Stimulated activated CD4-positive, alpha-beta T cell treated with anti-CD3 and anti-CD28 coated beads, Interleukin-1b, Interleukin-23, amount 100 ng/mL, for 48 hours (primary cell): Measurements from ENCODE around the gene ANKRD44.
A peak's percentile ranks its signal among the peaks of the same experiment; 100 is the strongest.

ENCODE experiments used
- DNase-seq: peaks from one replicate; pipeline ENCODE4 v3.0.0-alpha.2; 2020

Gene ANKRD44

DNA sequence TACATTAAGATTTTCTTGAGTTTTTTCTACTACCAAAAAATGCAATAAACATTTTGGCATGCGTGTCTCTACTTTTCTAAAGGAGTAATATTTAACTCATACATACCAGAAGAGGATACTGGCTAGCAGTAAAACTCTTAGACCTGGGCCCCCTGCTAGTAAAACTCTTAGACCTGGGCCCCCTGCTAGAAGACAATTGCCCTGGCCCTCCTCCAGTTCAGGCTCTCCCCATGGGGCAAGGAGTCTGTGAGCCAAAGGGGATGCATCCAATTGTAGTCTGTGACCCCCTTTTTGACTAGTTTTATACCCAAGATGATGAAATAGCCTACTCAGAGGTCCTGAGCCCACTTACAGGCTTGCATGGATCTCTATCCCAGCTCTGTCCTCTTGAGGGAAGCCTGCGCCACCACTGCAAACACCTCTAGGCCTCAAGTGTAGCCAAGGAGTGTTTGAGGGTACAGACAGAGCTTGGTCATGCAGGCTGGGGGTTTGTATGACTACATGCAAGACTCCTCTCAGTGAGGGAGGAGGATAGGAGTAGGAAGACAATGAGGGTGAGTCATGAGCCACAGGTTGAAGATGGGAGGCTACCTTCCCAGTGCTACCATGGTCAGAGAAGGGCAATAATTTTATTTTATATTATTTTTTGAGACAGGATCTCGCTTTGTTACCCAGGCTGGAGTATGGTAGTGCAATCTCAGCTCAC, 338.9 kb downstream of the ANKRD44 start:
- peak; percentile 30 for DNase-seq

DNA sequence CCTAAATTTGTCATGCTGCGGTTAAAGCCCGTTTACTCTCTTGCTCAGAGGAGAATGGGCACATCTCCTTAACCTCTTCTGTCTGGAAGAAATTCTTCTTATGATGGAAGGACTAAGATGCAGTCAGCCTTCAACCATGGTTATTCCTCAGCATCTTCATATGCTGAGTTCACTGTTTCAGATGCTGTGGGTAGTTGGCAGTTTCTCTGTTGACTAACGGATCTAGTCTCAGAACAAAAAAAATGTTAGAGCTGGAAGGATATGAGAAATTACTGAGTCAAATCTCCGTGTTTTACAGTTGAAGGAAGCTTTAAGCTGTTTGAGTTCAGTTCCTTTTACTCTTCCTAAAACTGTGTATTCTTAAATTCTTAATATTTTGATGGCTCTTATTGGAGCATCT, 340.5 kb downstream of the ANKRD44 start:
- no peak for DNase-seq

DNA sequence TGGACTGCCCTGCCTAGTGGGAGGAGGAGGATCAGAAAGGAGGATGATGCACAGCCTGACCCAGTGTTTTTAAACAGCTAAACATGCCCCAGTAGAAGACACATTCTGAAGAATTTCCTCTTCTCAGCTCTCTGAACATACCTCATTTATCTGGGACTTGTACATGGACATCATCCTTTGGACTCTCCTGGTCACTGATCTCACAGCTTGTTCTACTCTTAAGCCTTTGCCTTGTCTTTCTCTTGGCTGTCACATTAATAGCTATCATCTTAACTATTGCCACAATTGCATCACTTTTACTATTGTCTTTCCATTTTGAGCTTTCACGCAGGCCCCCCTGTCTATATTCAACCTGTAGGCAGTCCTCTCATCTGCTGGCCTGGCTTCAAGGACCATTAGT, 342.1 kb downstream of the ANKRD44 start:
- DNase-seq, result no peak

DNA sequence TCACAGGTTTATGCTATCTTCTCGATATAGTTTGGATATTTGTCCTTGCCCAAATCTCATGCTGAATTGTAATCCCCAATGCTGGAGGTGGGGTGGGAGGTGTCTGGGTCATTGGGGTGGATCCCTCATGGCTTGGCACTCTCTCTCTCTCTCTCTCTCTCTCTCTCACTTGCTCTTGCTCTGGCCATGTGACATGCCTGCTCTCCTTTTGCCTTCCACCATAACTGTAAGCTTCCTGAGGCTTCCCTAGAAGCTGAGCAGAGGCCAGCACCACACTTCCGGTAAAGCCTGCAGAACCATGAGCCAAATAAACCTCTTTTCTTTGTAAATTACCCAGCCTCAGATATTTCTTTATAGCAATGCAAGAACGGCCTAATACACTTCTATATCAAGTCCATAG, 342.8 kb downstream of the ANKRD44 start:
- DNase-seq, result no peak

DNA sequence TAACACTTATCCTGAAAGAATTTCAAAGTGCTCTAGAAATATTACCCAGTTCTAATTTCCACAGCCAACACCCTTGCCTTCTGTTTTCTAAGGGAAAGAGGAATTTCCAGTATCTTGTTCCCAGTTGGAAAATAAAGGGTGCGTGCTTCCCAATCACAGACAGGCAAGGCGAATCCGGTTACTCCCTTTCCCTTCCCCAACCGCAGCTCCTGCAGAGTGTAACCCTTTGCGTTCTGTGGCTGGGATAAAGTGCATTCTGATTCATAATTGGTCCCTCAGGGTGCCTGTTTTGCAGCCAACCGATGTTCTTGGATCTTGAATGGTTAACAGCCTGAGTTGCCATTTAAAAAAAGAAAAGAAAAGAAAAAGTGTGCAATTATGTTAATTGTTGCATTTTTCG, 343.5 kb downstream of the ANKRD44 start:
- no peak for DNase-seq

DNA sequence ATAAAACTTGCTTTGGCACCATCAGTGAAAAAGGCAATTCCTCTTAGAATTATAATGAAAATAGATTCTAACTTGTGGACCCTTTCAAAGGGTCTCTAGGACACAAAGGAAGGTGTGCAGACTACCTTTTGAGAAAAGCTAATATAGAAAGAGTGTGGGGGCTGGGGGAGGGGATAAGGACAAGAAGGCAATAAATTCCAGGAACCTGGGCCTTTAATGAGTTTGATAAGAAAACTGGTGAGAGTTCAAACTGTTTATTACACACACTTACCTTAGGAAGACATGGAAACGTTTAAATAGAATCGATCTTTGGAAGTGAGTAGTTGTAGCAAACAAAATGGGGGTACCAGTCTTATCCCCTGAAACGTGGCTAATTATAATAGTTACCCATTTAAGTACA, 344.5 kb downstream of the ANKRD44 start:
- no peak for DNase-seq

DNA sequence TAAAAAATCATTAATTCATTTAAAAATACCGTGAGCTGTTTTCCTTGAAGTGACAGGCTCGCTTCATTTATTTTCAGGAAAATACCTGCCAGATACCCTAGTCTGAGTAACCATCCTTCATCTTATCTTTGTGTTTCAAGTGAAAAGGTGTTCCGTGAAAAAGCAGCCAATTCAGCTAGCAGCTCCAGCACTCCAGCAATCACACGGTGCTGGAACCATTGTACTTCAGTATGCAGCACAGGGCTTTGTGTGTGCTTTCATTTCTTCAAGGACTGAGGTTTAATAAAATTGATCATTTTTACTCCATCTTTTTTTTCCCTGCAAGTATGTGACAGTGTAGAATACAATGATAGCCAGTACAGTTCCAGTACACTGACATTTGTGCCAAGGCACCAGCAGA, 344.9 kb downstream of the ANKRD44 start:
- no peak for DNase-seq

DNA sequence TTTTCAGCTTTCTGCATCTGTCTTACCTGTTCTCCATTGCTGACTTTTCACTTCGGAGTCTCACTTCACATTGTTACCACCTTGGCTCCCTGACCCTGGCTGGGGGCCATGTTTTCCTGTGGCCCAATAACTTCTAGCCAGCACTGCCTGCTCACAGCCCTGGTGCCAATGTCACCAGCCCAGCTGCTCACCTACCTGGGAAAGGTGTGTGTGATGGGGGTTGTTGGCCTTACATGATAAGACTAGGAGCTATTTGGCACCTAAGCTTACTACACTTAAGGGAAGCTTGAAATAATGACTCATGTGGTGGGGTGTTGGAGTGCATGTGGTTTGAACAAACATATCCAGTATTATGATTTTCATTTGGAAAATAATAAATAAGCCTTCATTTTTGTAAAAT, 346.6 kb downstream of the ANKRD44 start:
- DNase-seq, result no peak

DNA sequence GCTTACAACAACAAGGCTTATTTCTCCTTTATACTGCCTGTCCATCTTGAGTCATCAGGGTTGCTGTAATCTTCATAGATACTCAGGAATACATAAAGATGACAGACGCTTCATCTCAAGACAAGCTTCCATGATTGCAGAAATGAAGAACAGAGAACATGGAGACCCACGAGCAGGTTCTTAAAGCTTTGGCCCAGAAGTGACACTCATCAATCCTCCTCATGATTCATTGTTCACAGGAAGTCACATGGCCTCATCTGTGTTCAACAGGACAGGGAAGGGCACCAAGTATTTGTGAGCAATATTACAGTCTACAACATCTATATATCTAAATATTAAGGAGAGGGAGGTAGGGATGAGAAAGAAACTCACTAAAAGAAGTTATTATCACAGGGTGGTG, 347.5 kb downstream of the ANKRD44 start:
- DNase-seq, result no peak

DNA sequence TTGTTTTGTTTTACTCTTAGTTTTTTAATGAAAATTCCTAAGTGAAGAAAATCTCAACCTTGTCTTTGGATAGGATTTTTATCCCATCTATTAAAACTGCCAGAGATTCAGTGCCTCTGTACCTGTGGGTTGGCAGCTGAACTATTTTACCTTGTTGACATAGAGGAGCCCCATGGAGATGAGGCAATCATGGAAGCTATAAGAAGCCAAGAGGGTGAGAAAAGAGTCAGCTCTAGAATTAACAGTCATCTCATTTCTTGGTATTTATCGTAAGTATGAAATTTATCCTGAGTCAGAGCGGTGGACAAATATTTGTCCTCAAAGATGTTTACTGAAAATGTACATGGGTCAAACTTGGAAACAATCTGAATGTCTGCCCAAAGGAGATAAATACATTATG, 348.3 kb downstream of the ANKRD44 start:
- DNase-seq, result no peak

DNA sequence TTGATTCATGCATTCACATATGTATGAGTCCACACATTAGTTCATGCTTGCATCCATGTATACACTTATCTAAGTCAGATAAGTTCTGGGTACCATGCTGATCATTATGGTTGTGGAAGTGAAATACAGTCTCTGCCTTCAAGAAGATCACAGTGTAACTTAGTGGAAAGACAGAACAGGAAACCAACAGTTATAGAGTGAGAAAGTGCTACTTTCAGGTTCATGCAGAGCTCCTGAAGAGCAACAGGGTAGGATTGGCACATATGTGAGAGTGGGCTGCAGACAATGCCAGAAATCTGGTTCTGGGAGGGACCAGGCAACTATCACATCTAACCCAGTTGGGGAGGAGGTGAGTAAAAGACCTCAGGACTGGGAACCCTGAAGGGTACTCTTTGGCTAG, 348.7 kb downstream of the ANKRD44 start:
- no peak for DNase-seq

DNA sequence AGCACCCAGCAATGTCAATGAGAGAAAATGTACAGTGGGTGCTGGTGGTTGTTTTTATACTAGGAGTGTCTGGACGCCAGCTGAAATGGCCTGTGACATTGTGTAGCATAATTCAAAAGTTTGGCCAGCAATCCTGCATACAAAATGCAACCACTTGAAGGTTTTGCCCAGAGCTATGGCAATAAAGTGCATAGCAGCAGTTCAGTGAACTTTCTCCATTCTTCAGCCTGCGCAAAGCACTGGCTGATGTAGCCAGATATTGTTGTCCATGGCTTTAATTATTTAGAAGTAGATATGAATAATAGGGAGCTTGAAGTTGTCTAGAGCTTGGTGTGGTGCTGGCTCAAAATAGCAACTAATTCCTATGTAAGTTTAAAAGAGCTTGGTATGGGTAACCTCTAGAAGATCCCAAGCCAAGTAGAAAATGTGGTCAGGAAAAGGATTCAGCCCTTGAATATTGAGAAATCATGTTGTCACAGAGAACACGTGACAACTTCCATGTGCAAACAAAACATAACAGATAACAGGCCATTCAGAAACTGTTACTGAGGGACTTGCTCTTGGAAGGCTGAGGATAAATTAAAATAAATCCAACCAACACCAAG, 350.7 kb downstream of the ANKRD44 start:
- DNase-seq, result no peak

DNA sequence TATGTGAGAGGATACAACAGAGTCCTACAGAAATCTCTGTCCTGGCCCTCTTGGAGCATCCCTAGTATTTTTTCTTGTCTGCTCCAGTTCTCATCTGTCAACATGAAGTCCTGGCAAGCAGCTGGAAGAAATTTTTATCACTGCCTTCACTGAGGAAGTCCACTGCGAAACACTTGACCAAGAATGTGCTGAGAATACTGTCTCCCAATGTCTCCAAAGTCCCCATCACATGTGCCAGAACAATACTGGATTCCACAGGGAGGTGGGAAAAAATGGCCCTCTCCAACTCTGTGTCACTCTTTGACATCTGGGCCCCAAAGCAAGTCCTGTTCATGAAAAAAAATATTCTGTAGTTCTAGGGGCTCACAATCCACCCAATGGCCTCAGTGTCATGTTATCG, 351.3 kb downstream of the ANKRD44 start:
- DNase-seq, result no peak

DNA sequence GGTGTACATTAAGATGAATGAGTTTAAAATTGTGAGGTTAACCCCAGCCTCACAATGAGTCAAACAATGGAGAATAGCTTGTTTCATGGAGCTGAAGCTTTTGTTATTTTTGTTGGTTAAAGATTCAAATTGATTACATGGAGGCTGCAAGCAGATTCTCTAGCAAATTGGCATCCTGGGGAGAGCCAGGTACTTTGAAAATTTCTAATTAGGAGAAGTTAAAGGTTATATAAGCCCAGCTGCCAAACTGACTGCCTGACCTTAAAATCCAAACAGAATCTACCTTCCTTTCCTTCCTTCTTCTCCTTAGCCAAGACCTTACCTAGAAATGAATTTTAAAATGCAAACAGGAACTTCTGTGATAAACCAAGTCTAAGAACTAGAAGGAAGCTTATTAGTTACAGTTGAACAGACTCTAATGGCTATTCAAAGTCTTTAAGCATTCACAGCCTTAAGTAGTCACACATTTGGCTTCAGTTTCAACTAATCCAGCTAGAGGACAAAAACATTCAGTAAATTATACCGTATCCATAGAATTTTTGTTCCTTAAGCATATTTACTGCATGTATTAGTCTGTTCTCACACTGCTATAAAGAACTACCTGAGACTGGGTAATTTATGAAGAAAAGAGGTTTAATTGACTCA, 352.6 kb downstream of the ANKRD44 start:
- no peak for DNase-seq

DNA sequence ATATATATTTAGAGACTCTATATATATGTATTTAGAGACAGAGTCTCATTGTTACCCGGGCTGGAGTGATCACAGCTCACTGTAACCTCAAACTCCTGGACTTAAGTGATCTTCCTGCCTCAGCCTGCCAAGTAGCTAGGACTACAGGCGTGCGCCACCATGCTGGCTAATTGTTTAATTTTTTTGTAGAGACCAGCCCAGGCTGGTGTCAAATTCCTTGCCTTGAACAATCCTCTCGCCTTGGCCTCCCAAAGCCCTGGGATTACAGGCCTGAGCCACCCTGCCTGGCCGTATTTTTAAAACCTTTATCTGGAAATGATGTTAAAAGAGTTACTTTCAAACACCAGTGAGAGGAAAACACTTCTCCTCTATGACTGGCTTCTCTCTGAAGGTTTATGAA, 353.1 kb downstream of the ANKRD44 start:
- no peak for DNase-seq

DNA sequence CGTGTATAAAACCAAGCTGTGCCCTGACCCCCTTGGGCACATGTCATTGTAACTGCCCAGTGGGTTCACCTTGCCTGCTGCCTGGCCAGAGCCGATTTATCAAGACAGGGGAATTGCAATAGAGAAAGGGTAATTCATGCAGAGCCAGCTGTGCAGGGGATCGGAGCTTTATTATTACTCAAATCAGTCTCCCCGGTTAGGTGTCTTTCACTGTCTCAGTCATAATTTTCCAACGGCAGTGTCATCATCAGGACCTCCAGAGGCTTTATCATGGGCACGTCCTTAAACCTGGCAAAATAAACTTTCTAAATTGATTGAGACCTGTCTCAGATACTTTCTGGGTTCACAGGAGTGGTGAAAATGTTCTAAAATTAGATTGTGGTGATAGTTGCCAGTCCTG, 354.5 kb downstream of the ANKRD44 start:
- DNase-seq, result no peak

DNA sequence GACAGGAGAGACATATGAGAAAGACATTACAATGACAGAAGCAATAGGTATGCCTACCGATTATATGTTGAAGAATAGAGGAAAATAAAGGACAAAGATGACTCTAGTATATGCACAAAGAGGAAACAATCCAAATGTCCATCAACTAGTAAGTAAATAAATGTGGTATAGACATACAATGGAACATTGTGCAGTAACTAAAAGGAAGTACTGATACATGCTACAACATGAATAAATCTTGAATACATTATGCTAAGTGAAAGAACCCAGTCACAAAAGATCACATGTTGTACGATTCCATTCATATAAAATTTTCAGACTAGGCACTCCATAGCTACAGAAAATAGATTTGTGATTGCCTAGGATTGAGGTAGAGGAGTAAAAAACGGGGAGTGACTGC, 355.5 kb downstream of the ANKRD44 start:
- DNase-seq, result no peak

DNA sequence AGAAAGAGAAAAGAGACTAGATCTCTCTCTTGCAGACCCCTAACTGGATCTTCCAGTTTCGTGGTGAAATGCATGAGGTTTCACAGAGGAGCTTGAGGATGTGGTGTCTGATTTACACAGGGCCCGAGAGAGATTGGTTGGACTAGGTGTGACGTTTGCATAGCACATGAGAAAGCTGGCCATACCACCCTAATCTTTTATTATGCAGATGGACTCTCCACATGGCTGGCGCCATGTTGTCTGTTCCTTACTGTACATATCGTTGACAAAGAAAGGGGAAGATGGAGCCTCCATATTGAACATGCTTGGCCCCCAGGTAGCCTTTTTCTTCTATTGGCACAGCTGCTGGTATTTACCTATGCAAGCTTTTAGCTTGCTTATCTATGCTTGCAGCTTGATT, 356.6 kb downstream of the ANKRD44 start:
- no peak for DNase-seq

DNA sequence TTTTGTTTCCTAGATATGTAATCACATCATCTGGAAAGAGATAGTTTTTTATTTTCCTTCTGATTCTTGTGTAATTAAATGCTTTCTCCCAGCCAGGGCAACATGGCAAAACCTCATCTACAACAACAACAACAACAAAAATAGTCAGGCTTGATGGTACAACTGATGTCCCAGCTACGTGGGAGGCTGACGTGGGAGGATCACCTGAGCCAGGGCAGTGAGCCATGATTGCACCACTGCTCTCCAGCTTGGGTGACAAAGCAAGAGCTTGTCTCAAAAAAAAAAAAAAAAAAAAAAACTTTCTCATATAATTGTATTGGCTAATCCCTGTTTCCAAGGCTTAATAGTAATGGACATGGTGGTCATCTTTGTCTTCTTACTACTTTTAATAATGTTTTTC, 357.6 kb downstream of the ANKRD44 start:
- DNase-seq, result no peak

DNA sequence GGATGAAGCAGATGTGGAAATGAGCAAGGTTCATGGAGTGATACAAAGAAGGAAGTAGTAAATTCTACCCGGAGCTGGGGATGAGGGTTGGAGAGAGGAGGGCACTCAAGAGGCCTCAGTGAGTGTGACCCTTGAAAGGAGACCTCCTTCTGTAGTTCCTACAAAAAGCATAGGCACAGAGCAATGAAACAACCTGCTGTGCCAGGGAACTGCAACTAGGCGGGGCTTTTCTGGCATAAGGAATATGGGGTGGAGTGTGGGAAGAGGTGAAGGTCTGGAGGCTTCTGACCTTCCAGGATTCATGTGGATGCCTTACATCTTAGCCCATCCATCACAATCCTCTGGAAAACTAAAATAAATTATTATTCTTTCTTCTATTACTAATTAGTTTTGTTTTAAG, 358.6 kb downstream of the ANKRD44 start:
- DNase-seq, result no peak

DNA sequence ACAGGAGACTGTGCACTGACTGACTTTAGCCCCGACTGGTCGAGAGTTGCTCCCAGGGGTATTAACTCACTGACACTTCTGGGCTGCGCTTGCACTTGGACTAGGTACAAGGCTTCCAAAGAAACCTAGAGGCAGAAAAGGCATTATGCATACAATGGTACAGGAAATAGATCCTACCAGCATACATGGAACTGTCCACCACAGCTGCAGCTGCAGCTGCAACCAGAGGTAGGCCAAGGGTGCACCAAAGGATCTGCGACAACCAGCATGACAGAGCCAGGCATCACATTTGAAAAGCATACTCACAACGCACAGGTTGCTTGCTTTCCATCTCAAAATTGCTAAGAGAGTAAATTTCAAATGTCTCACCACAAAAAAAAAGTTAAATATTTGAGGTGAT, 361.5 kb downstream of the ANKRD44 start:
- no peak for DNase-seq

DNA sequence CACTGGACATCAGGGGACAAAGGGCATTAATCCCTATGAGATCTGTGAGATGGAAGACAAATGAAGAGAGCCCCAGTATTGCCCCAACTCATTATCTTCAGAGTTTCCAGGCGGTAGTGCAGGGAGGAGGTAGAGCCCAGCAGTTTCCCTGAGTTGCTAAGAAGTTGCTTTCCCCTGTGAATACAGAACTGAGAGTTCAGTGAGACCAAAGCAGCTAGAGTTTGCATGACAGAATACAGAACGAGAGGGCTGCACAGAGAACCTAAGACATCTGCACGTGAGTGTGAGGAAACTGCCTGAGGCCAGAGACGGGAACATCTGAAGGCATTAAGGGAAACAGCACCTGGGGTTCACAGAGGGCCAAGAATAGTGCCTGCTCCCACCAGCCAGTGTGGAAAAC, 366.0 kb downstream of the ANKRD44 start:
- no peak for DNase-seq

DNA sequence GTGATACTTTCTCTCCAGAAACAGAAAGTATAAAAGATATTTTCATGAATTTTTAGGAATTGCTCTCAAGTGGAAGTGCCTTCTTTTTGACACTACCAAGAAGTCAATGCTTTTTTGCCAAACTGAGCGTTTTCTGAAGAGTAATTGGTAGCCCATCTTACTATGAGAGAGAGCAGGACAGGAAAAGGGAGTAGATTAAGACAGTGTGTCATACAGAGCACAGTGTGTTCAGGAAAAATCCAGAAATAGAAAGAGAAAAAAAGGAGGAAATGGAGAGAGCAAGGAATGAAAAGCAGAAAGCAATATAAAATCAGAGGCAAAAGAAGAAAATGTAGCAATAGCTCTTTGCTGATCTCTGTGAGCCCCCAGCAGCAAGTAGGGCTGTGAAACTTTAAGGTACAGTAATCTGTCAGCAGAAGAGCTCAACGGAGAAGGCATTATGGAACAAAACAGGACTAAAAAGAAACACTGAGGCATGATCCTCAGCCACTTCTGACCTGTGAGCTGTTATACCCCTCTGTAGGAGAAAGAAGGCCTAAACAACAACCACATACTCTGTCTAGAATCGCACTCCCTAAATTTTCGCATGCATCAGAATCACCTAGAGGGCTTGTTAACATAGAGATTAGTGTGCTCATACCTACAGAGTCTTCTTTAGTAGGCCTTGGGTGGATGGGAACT, 369.0 kb downstream of the ANKRD44 start:
- no peak for DNase-seq

DNA sequence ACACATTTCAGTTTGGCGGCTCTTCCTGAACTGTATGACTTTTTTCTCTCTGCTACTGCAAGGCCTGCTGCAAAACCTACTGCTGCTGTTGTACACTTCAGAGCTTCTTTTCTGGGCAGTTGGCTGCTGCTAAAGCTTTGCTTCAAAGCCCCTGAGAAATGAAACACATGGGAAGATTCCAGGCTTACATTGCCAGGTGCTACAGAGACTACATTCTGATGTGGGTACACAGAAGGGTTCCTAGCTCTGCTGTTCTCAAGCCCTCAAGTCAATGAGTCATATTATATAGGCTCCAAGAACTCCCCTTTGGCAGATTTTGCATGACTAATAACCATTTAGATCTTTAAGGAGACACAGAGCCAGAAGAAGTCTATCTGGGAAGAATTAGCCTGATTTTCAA, 371.2 kb downstream of the ANKRD44 start:
- no peak for DNase-seq
